ENCODE measurements around the gene SLC4A5.

DNA sequence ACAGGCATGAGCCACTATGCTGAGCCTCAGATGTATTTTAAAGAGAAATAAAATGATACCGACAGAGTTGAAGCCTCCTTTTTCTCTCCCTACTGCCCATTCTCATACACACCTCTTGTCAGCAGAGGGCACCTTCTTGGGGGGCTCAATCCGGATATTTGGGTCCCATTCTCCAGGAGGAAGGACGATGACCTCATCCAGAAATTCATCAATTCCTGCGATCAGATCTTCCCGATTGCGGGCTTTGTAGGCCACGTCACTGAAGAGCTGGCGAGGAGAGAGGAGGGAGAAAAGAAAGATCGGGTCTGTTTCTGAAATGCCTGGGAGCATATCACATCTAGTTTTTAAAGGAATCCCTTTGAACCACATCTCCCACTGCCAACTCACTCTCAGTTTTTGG is 90.4 kb downstream of the SLC4A5 start:
- no peak for TF ChIP-seq POLR2A (IDR thresholded peaks at IDR 0.05)
- TF ChIP-seq, protein P1, sequence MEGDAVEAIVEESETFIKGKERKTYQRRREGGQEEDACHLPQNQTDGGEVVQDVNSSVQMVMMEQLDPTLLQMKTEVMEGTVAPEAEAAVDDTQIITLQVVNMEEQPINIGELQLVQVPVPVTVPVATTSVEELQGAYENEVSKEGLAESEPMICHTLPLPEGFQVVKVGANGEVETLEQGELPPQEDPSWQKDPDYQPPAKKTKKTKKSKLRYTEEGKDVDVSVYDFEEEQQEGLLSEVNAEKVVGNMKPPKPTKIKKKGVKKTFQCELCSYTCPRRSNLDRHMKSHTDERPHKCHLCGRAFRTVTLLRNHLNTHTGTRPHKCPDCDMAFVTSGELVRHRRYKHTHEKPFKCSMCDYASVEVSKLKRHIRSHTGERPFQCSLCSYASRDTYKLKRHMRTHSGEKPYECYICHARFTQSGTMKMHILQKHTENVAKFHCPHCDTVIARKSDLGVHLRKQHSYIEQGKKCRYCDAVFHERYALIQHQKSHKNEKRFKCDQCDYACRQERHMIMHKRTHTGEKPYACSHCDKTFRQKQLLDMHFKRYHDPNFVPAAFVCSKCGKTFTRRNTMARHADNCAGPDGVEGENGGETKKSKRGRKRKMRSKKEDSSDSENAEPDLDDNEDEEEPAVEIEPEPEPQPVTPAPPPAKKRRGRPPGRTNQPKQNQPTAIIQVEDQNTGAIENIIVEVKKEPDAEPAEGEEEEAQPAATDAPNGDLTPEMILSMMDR (IDR thresholded peaks at IDR 0.05) = no peak
